ENCODE results near the gene BEND3.

BEND3 gene

GRCh38 chr6:107064579-107065065 lies 50.7 kb downstream of the BEND3 start:
- Histone ChIP-seq H3K36me3 (replicated peaks; ENCODE audit: insufficient read depth, low read length) (no peaks in the 10 kb centered on the region), H3K79me2 (ENCODE audit: low read length) (no peaks in the 10 kb centered on the region), H3F3A (ENCODE audit: insufficient read depth, low read length) (peaks cover 42% of the 10 kb centered on the region), H4K20me1 (ENCODE audit: insufficient read depth, low read length) (no peaks in the 10 kb centered on the region), H3K4me2 (ENCODE audit: low read depth, low read length) (peak overlapping the region; percentile 76), H2AFZ (ENCODE audit: low read length) (peak overlapping the region; percentile 54; the same call in 1 of the 2 replicates), H3K4me1 (ENCODE audit: low read length) (peaks cover 51% of the 10 kb centered on the region), H3K9me3 (replicated peaks; ENCODE audit: insufficient read depth, low read length) (no peaks in the 10 kb centered on the region), H3K27me3 (replicated peaks; ENCODE audit: insufficient read depth, low read length) (no peaks in the 10 kb centered on the region), H3K27ac (ENCODE audit: low read length) (peak overlapping the region; percentile 75; the same call in 1 of the 2 replicates), H3K4me3 (ENCODE audit: low read length) (no peak overlapping the region), H3K9ac (ENCODE audit: low read length) (0 out of 2 replicates have a peak overlapping the region, but pooled peaks have one; percentile 29), H3K9me2 (replicated peaks; ENCODE audit: insufficient read depth, low read length) (no peaks in the 10 kb centered on the region)
- TF ChIP-seq EZH2phosphoT487 (IDR thresholded peaks at IDR 0.05; ENCODE audit: low read length) (no peak), CTCF (IDR thresholded peaks at IDR 0.05; ENCODE audit: low read length) (no peak), EZH2 (optimal IDR thresholded peaks at IDR 0.05; ENCODE audit: low read depth, low read length) (no peak)
- peak; percentile 79 for DNase-seq

- Histone ChIP-seq H3K27ac (ENCODE audit: low read length) (no peak overlapping the region), H3K9me3 (replicated peaks; ENCODE audit: insufficient read depth, low read length) (no peaks in the 10 kb centered on the region), H3K36me3 (replicated peaks; ENCODE audit: insufficient read depth, low read length) (no peaks in the 10 kb centered on the region), H3K4me2 (ENCODE audit: low read depth, low read length) (no peak overlapping the region), H4K20me1 (ENCODE audit: insufficient read depth, low read length) (no peaks in the 10 kb centered on the region), H3K9me2 (replicated peaks; ENCODE audit: insufficient read depth, low read length) (no peaks in the 10 kb centered on the region), H3K4me3 (ENCODE audit: low read length) (no peak overlapping the region), H2AFZ (ENCODE audit: low read length) (no peak overlapping the region), H3K9ac (ENCODE audit: low read length) (no peak overlapping the region), H3K4me1 (ENCODE audit: low read length) (peaks cover 58% of the 10 kb centered on the region), H3F3A (ENCODE audit: insufficient read depth, low read length) (peaks cover 46% of the 10 kb centered on the region), H3K27me3 (replicated peaks; ENCODE audit: insufficient read depth, low read length) (no peaks in the 10 kb centered on the region), H3K79me2 (ENCODE audit: low read length) (no peaks in the 10 kb centered on the region)
- TF ChIP-seq CTCF (IDR thresholded peaks at IDR 0.05; ENCODE audit: low read length) (no peak), EZH2 (optimal IDR thresholded peaks at IDR 0.05; ENCODE audit: low read depth, low read length) (no peak), EZH2phosphoT487 (IDR thresholded peaks at IDR 0.05; ENCODE audit: low read length) (no peak)
- DNase-seq: no peak
Measured at GRCh38 chr6:107062691-107063090, 52.6 kb downstream of the BEND3 start.

- peak overlapping the region; percentile 93 for H3K27ac ChIP-seq (ENCODE audit: low read length)
- no peaks in the 10 kb centered on the region for H3K79me2 ChIP-seq (ENCODE audit: low read length)
Measured at GRCh38 chr6:107061125-107062020, 53.9 kb downstream of the BEND3 start.

More at GRCh38 chr6:107061125-107062020, 53.9 kb downstream of the BEND3 start:
- Histone ChIP-seq H2AFZ (ENCODE audit: low read length) (peak overlapping the region; percentile 73), H3K36me3 (replicated peaks; ENCODE audit: insufficient read depth, low read length) (no peaks in the 10 kb centered on the region), H3K9me3 (replicated peaks; ENCODE audit: insufficient read depth, low read length) (no peaks in the 10 kb centered on the region), H3K9me2 (replicated peaks; ENCODE audit: insufficient read depth, low read length) (no peaks in the 10 kb centered on the region), H3K4me3 (ENCODE audit: low read length) (peak overlapping the region; percentile 54), H3K4me2 (ENCODE audit: low read depth, low read length) (peak overlapping the region; percentile 96), H3F3A (ENCODE audit: insufficient read depth, low read length) (peaks cover 46% of the 10 kb centered on the region), H3K4me1 (ENCODE audit: low read length) (peaks cover 58% of the 10 kb centered on the region), H4K20me1 (ENCODE audit: insufficient read depth, low read length) (no peaks in the 10 kb centered on the region), H3K27me3 (replicated peaks; ENCODE audit: insufficient read depth, low read length) (no peaks in the 10 kb centered on the region), H3K9ac (ENCODE audit: low read length) (peak overlapping the region; percentile 63)
- TF ChIP-seq EZH2phosphoT487 (IDR thresholded peaks at IDR 0.05; ENCODE audit: low read length) (no peak), CTCF (IDR thresholded peaks at IDR 0.05; ENCODE audit: low read length) (no peak), EZH2 (optimal IDR thresholded peaks at IDR 0.05; ENCODE audit: low read depth, low read length) (no peak)
- peak; percentile 95 for DNase-seq

All from MM.1S (cell line).